BJ (cell line): ENCODE data around the gene CTBP1. TPM values are rescaled to one million over a fixed set of nuclear protein-coding genes. Genes with fewer than 3 reads are reported as not detected.

Source experiments
- CTCF ChIA-PET: fragments of 350-600 bp; formaldehyde crosslinking; extraction: SDS; loops from one replicate; lab custom pipeline; 2021; ENCODE audit warnings: antibody characterized with exemption, inconsistent platforms; lab: Yijun Ruan, JAX
- POLR2A ChIA-PET: fragments of 300-600 bp; sonication (Branson Sonifier 250); formaldehyde crosslinking; extraction: SDS; loops from one replicate; lab custom pipeline; 2021; ENCODE audit warnings: antibody characterized with exemption; lab: Charles Lee
- DNase-seq: peaks from one replicate; pipeline ENCODE4 v3.0.0-alpha.2; 2011; ENCODE audit warnings: low read depth
- H3K27me3 ChIP-seq: 2 replicates; pipeline ENCODE4 v1.6.0; 2011; ENCODE audit warnings: low read length; ENCODE audit not compliant: control insufficient read depth, insufficient read depth
- H3K36me3 ChIP-seq: 2 replicates; pipeline ENCODE4 v1.5.1; 2011; ENCODE audit warnings: low read length; ENCODE audit not compliant: control insufficient read depth, insufficient read depth
- H3K4me3 ChIP-seq: 2 replicates; pipeline ENCODE4 v1.5.1; 2011; ENCODE audit warnings: low read depth, mild to moderate bottlenecking, control low read depth, low read length
- CTCF ChIP-seq: IDR thresholded peaks from 2 replicates; pipeline ENCODE4 v1.5.1; 2011; ENCODE audit warnings: low read depth, mild to moderate bottlenecking, control low read depth, inconsistent platforms, low read length, moderate library complexity; ENCODE audit not compliant: insufficient read depth
- polyA plus RNA-seq: library from polyadenylated mRNA; depleted of rRNA; stranded (reverse); fragments of >200 nt; gene quantifications from 2 replicates; pipeline ENCODE4 v1.2.3, GENCODE V29; 2011

The CTBP1 gene
- polyA plus RNA-seq, 1 experiment: 106 TPM

- no peak overlapping the region for H3K4me3 ChIP-seq
- POLR2A ChIA-PET: no interaction called here
- H3K27me3 ChIP-seq: no peaks in the 10 kb centered on the region
- CTCF ChIA-PET: interaction anchor here (10.0 kb wide), 1 partner anchor 140 kb away, joined by 120 read pairs; no protein-coding TSS in a partner anchor
- no peaks in the 10 kb centered on the region for H3K36me3 ChIP-seq
- no peak for DNase-seq
- TF ChIP-seq CTCF: no peak
These were observed 22.8 kb upstream of the CTBP1 start for GRCh38 chr4:1271686-1272085.

- H3K36me3 ChIP-seq: no peaks in the 10 kb centered on the region
- no peak for TF ChIP-seq CTCF
- POLR2A ChIA-PET: no interaction called here
- no peak overlapping the region for H3K4me3 ChIP-seq
- CTCF ChIA-PET: interaction anchor here (0.7 to 10.0 kb wide), 12 partner anchors 9 to 196 kb away, joined by 3 to 120 read pairs (median 12); partner anchors contain the start of gene CTBP1
- no peak for DNase-seq
- H3K27me3 ChIP-seq: no peaks in the 10 kb centered on the region
These were observed 20.3 kb upstream of the CTBP1 start for GRCh38 chr4:1269209-1269608.

- Histone ChIP-seq H3K36me3 (no peaks in the 10 kb centered on the region), H3K4me3 (no peak overlapping the region), H3K27me3 (no peaks in the 10 kb centered on the region)
- CTCF ChIA-PET: interaction anchor here (0.7 to 10.0 kb wide), 28 partner anchors 9 to 235 kb away, joined by 3 to 120 read pairs (median 5); partner anchors contain the start of genes CTBP1, MAEA and UVSSA
- DNase-seq: no peak
- POLR2A ChIA-PET: no interaction called here
- TF ChIP-seq CTCF: no peak
These were observed 18.2 kb upstream of the CTBP1 start for GRCh38 chr4:1266881-1267763.

GRCh38 chr4:1265351-1265750 lies 16.4 kb upstream of the CTBP1 start:
- no peak for DNase-seq
- no peak for TF ChIP-seq CTCF
- Histone ChIP-seq H3K4me3 (no peak overlapping the region), H3K27me3 (no peaks in the 10 kb centered on the region), H3K36me3 (no peaks in the 10 kb centered on the region)
- ChIA-PET POLR2A (no interaction called here), CTCF (interaction anchor here (1.0 to 10.0 kb wide), 4 partner anchors 18 to 137 kb away, joined by 3 to 120 read pairs (median 37); no protein-coding TSS in a partner anchor)

GRCh38 chr4:1264942-1265341 lies 16.0 kb upstream of the CTBP1 start:
- ChIA-PET CTCF (interaction anchor here (1.0 to 10.0 kb wide), 3 partner anchors 17 to 133 kb away, joined by 3 to 120 read pairs (median 71); no protein-coding TSS in a partner anchor), POLR2A (no interaction called here)
- TF ChIP-seq CTCF: no peak
- H3K27me3 ChIP-seq: no peaks in the 10 kb centered on the region
- H3K4me3 ChIP-seq: no peak overlapping the region
- no peak for DNase-seq
- H3K36me3 ChIP-seq: no peaks in the 10 kb centered on the region
